BLaER1 treated with 17β-estradiol and CSF1 and Interleukin-3, amounts not matched to agents 10 nM and 100 nM (cell line): ENCODE results near the gene CCDC39.
A peak's percentile ranks its signal among the peaks of the same experiment; 100 is the strongest.

Experiments
- H3K27ac ChIP-seq, 11 experiments: shearing (Covaris generic); formaldehyde crosslinking; 2 replicates each; pipeline ENCODE4 v1.8.1; 2022
- H3K27me3 ChIP-seq, 11 experiments: shearing (Covaris generic); formaldehyde crosslinking; 2 replicates each; pipeline ENCODE4 v1.8.1; 2022
- H3K36me3 ChIP-seq, 11 experiments: shearing (Covaris generic); formaldehyde crosslinking; 2 replicates each; pipeline ENCODE4 v1.8.1; 2022
- H3K4me1 ChIP-seq, 10 experiments: shearing (Covaris generic); formaldehyde crosslinking; 2 replicates each; pipeline ENCODE4 v1.8.1; 2022
- H3K4me2 ChIP-seq, 11 experiments: shearing (Covaris generic); formaldehyde crosslinking; 2 replicates each; pipeline ENCODE4 v1.8.1; 2022
- H3K4me3 ChIP-seq, 10 experiments: shearing (Covaris generic); formaldehyde crosslinking; 2 replicates each; pipeline ENCODE4 v1.8.1; 2022
- H3K9ac ChIP-seq, 11 experiments: shearing (Covaris generic); formaldehyde crosslinking; 2 replicates each; pipeline ENCODE4 v1.8.1; 2022
- H3K9me3 ChIP-seq, 11 experiments: shearing (Covaris generic); formaldehyde crosslinking; replicated peaks in 1 of 11; 2 replicates each; pipeline ENCODE4 v1.8.1; 2022
- H4K20me1 ChIP-seq, 11 experiments: shearing (Covaris generic); formaldehyde crosslinking; 2 replicates each; pipeline ENCODE4 v1.8.1; 2022
- Cebpa-rat ChIP-seq, 11 experiments: shearing (Covaris generic); IDR thresholded peaks; 2 replicates each; pipeline ENCODE4 v1.8.1; 2022

Gene CCDC39

GRCh38 chr3:180575571-180575970, 103.7 kb downstream of the CCDC39 start:
- Histone ChIP-seq H3K9ac (no peak overlapping the region), H3K27me3 (no peaks in the 10 kb centered on the region), H4K20me1 (no peaks in the 10 kb centered on the region), H3K4me2 (peak overlapping the region in 1 of 11 experiments; percentile 43; a peak in 1 of 22 replicates), H3K4me3 (no peak overlapping the region), H3K4me1 (peaks cover 0 to 13% (median 0%) of the 10 kb centered on the region in 10 experiments; a peak in 5 of 20 replicates), H3K9me3 (no peaks in the 10 kb centered on the region), H3K36me3 (no peaks in the 10 kb centered on the region), H3K27ac (no peak overlapping the region)
- TF ChIP-seq Cebpa-rat (IDR thresholded peaks at IDR 0.05) = no peak

- no peak for TF ChIP-seq Cebpa-rat (IDR thresholded peaks at IDR 0.05)
- Histone ChIP-seq H3K9me3 (no peaks in the 10 kb centered on the region), H3K4me1 (peaks cover 0 to 13% (median 0%) of the 10 kb centered on the region in 10 experiments; a peak in 5 of 20 replicates), H3K27ac (no peak overlapping the region), H3K36me3 (no peaks in the 10 kb centered on the region), H3K9ac (no peak overlapping the region), H3K4me2 (no peak overlapping the region), H3K27me3 (no peaks in the 10 kb centered on the region), H3K4me3 (no peak overlapping the region), H4K20me1 (no peaks in the 10 kb centered on the region)
Measured at GRCh38 chr3:180571831-180572598, 107.3 kb downstream of the CCDC39 start.

- no peaks in the 10 kb centered on the region for H3K4me1 ChIP-seq
- TF ChIP-seq Cebpa-rat (IDR thresholded peaks at IDR 0.05) = no peak
- no peak overlapping the region for H3K27ac ChIP-seq
- H3K9ac ChIP-seq = no peak overlapping the region
- H3K4me3 ChIP-seq = no peak overlapping the region
- H3K4me2 ChIP-seq = no peak overlapping the region
- H3K27me3 ChIP-seq = no peaks in the 10 kb centered on the region
- H3K36me3 ChIP-seq = no peaks in the 10 kb centered on the region
- no peaks in the 10 kb centered on the region for H4K20me1 ChIP-seq
- H3K9me3 ChIP-seq = no peaks in the 10 kb centered on the region
Measured at GRCh38 chr3:180570238-180570637, 109.1 kb downstream of the CCDC39 start.

- no peaks in the 10 kb centered on the region for H4K20me1 ChIP-seq
- H3K9me3 ChIP-seq = peaks cover 0 to 7% (median 0%) of the 10 kb centered on the region in 11 experiments; a peak in 3 of 22 replicates
- H3K27ac ChIP-seq = no peak overlapping the region
- no peak overlapping the region for H3K9ac ChIP-seq
- no peaks in the 10 kb centered on the region for H3K4me1 ChIP-seq
- no peak overlapping the region for H3K4me3 ChIP-seq
- no peaks in the 10 kb centered on the region for H3K36me3 ChIP-seq
- H3K27me3 ChIP-seq = no peaks in the 10 kb centered on the region
- H3K4me2 ChIP-seq = no peak overlapping the region
- TF ChIP-seq Cebpa-rat (IDR thresholded peaks at IDR 0.05) = no peak
Measured at GRCh38 chr3:180564676-180565075, 114.6 kb downstream of the CCDC39 start.
